GM10266 (cell line): ENCODE measurements around the gene ENOX1.

Experiments used
- DNase-seq: peaks from one replicate; pipeline ENCODE4 v3.0.0; 2012; ENCODE audit errors: extremely low spot score
- CTCF ChIP-seq: IDR thresholded peaks from 2 replicates; pipeline ENCODE4 v1.5.1; 2012; ENCODE audit warnings: mild to moderate bottlenecking, low read depth; ENCODE audit not compliant: control insufficient read depth, insufficient read depth; ENCODE audit errors: missing control alignments

Gene ENOX1

GRCh38 chr13:43446126-43446525 is 340.6 kb downstream of the ENOX1 start:
- no peak for TF ChIP-seq CTCF
- DNase-seq: no peak

GRCh38 chr13:43445668-43446067 is 341.1 kb downstream of the ENOX1 start:
- no peak for DNase-seq
- TF ChIP-seq CTCF: no peak

GRCh38 chr13:43444081-43444480 is 342.7 kb downstream of the ENOX1 start:
- DNase-seq: no peak
- TF ChIP-seq CTCF: no peak

GRCh38 chr13:43441899-43442499 is 344.8 kb downstream of the ENOX1 start:
- no peak for DNase-seq
- TF ChIP-seq CTCF: no peak

- no peak for DNase-seq
These were observed 345.3 kb downstream of the ENOX1 start for GRCh38 chr13:43441464-43441863.

GRCh38 chr13:43434191-43434590 is 352.6 kb downstream of the ENOX1 start:
- no peak for TF ChIP-seq CTCF
- DNase-seq: no peak

More at GRCh38 chr13:43441464-43441863, 345.3 kb downstream of the ENOX1 start:
- TF ChIP-seq CTCF: no peak

- DNase-seq: no peak
- TF ChIP-seq CTCF: no peak
These were observed 353.1 kb downstream of the ENOX1 start for GRCh38 chr13:43433691-43434141.
